Endothelial cell of umbilical vein (primary cell): ENCODE measurements around the gene GFRA3. TPM values are rescaled to one million over a fixed set of nuclear protein-coding genes. Genes with fewer than 3 reads are reported as not detected.

ENCODE experiments used
- BruUV-seq: library from RNA; stranded (reverse); fragments of 400-500 nt; replicated peaks from 2 replicates; lab custom pipeline; 2021; lab: Mats Ljungman, UMichigan
- CTCF ChIA-PET: fragments of 300-600, 350-600 bp; sonication (Branson Sonifier 250); formaldehyde crosslinking; loops from one replicate; lab custom pipeline; 2021; ENCODE audit warnings: antibody characterized with exemption, inconsistent platforms; lab: Charles Lee
- POLR2A ChIA-PET: fragments of 300-600, 350-600 bp; sonication (Branson Sonifier 250); formaldehyde crosslinking; loops from one replicate; lab custom pipeline; 2021; ENCODE audit warnings: antibody characterized with exemption, inconsistent platforms; lab: Charles Lee
- DNase-seq: peaks from one replicate; pipeline ENCODE4 v3.0.0-alpha.2; 2011; ENCODE audit warnings: low read depth, low spot score
- FAIRE-seq: peaks from 2 replicates; lab custom pipeline; 2011; peaks lifted over from hg19 to GRCh38; lab: Jason Lieb, UNC
- H2AFZ ChIP-seq: 2 replicates; pipeline ENCODE4 v1.6.0; 2012; ENCODE audit warnings: low read depth, low read length, control low read depth, inconsistent platforms
- H3K27ac ChIP-seq: 2 replicates; pipeline ENCODE4 v1.5.1; 2011; ENCODE audit warnings: low read depth, mild to moderate bottlenecking, control low read depth, low read length, moderate library complexity; ENCODE audit not compliant: insufficient read depth
- H3K27me3 ChIP-seq, 2 experiments: 2 replicates each; pipeline versions ENCODE4 v1.6.0 to v1.6.1; 2011; ENCODE audit warnings: low read length in 2 of 2, mixed read lengths in 1 of 2; ENCODE audit not compliant: control insufficient read depth in 2 of 2, insufficient read depth in 2 of 2
- H3K36me3 ChIP-seq, 2 experiments: 2 replicates in 1 of 2; 3 replicates in 1 of 2; pipeline ENCODE4 v1.5.1; 2011; ENCODE audit warnings: low read length in 2 of 2, mild to moderate bottlenecking in 1 of 2, moderate library complexity in 1 of 2; ENCODE audit not compliant: control insufficient read depth in 2 of 2, insufficient read depth in 2 of 2; ENCODE audit errors: extremely low read depth in 1 of 2
- H3K4me1 ChIP-seq: 3 replicates; pipeline ENCODE4 v1.5.1; 2011; ENCODE audit warnings: mild to moderate bottlenecking, low read length; ENCODE audit not compliant: control insufficient read depth, insufficient read depth; ENCODE audit errors: extremely low read depth
- H3K4me2 ChIP-seq: 2 replicates; pipeline ENCODE4 v1.6.1; 2011; ENCODE audit warnings: low read length, control low read depth, mixed read lengths; ENCODE audit not compliant: insufficient read depth
- H3K4me3 ChIP-seq, 3 experiments: fragments of 200-600 bp in 1 of 3; sonication (generic), shearing (Covaris generic) in 1 of 3; replicated peaks in 1 of 3; 2 replicates each; pipeline ENCODE4 v1.5.1; 2011 to 2016; ENCODE audit warnings: control low read depth in 3 of 3, low read length in 3 of 3, mild to moderate bottlenecking in 2 of 3, inconsistent platforms in 1 of 3, low read depth in 1 of 3, moderate library complexity in 1 of 3; ENCODE audit not compliant: insufficient read depth in 1 of 3
- H3K79me2 ChIP-seq: 2 replicates; pipeline ENCODE4 v1.6.0; 2012; ENCODE audit warnings: low read length, inconsistent platforms; ENCODE audit not compliant: control insufficient read depth, insufficient read depth
- H3K9ac ChIP-seq: replicated peaks from 2 replicates; pipeline ENCODE3; 2011; ENCODE audit warnings: low read length, control low read depth; ENCODE audit not compliant: insufficient read depth; ENCODE audit errors: extremely low read depth
- H3K9me1 ChIP-seq: replicated peaks from 3 replicates; pipeline ENCODE4 v1.6.0; 2011; ENCODE audit warnings: mild to moderate bottlenecking, low read length; ENCODE audit not compliant: control insufficient read depth, insufficient read depth; ENCODE audit errors: extremely low read depth
- H3K9me3 ChIP-seq: replicated peaks from 2 replicates; pipeline ENCODE4 v1.5.1; 2012; ENCODE audit warnings: low read length, inconsistent platforms; ENCODE audit not compliant: control insufficient read depth, insufficient read depth
- H4K20me1 ChIP-seq: replicated peaks from 2 replicates; pipeline ENCODE3; 2011; ENCODE audit warnings: mild to moderate bottlenecking, low read length; ENCODE audit not compliant: control insufficient read depth, insufficient read depth; ENCODE audit errors: extremely low read depth
- EZH2 ChIP-seq: IDR thresholded peaks from 2 replicates; pipeline ENCODE4 v1.6.1; 2012; ENCODE audit warnings: borderline replicate concordance, low read depth, mild to moderate bottlenecking, moderate library complexity, low read length, inconsistent platforms; ENCODE audit not compliant: severe bottlenecking
- FOS ChIP-seq: IDR thresholded peaks from 2 replicates; pipeline ENCODE4 v1.6.1; 2011; ENCODE audit warnings: mild to moderate bottlenecking, low read length, moderate library complexity, borderline replicate concordance; ENCODE audit not compliant: insufficient read depth
- GATA2 ChIP-seq: IDR thresholded peaks from 2 replicates; pipeline ENCODE4 v1.7.0; 2011; ENCODE audit warnings: low read depth, mild to moderate bottlenecking, moderate library complexity, mixed read lengths, low read length; ENCODE audit not compliant: insufficient read length, insufficient read depth
- JUN ChIP-seq: IDR thresholded peaks from 2 replicates; pipeline ENCODE4 v1.6.1; 2011; ENCODE audit warnings: borderline replicate concordance, low read depth; ENCODE audit not compliant: insufficient read length, insufficient read depth
- MYC ChIP-seq: IDR thresholded peaks from one replicate; pipeline ENCODE4 v1.6.1; 2011; ENCODE audit warnings: mild to moderate bottlenecking, low read depth, low read length
- POLR2A ChIP-seq: IDR thresholded peaks from 2 replicates; pipeline ENCODE4 v1.6.1; 2012; ENCODE audit warnings: low read depth, mild to moderate bottlenecking, control low read depth, low read length
- POLR2AphosphoS5 ChIP-seq: IDR thresholded peaks from 2 replicates; pipeline ENCODE4 v1.6.1; 2012; ENCODE audit warnings: low read depth, mild to moderate bottlenecking, control low read depth, low read length, moderate library complexity; ENCODE audit not compliant: insufficient read depth
- dilution Hi-C: fragments of 300-500 bp; cut with MboI; formaldehyde crosslinking; loops from one replicate; pipeline ENCODE4 v1.15.0; 2019; ENCODE audit warnings: low sequenced_read_pairs; ENCODE audit not compliant: extremely low pct_ligation_motif_present
- intact Hi-C: fragments of 100-400 bp; cut with micrococcal nuclease; formaldehyde crosslinking; loops from one replicate; pipeline ENCODE4 v1.10.0; 2022
- polyA plus RNA-seq, 4 experiments: library from polyadenylated mRNA; depleted of rRNA in 3 of 4; stranded (reverse) in 3 of 4; unstranded in 1 of 4; fragments of >200 nt; gene quantifications; 2 replicates each; pipeline versions ENCODE4 v1.2.1 to v1.2.3, GENCODE V29; 2011 to 2012; ENCODE audit warnings: missing spikeins in 1 of 4
- total RNA-seq: library from RNA; stranded (reverse); gene quantifications from 2 replicates; pipeline ENCODE4 v1.2.3, GENCODE V29; 2021
- TF ChIP-seq, protein P1 (sequence below): IDR thresholded peaks from 2 replicates; pipeline ENCODE4 v1.6.1; 2011; ENCODE audit not compliant: insufficient read depth, insufficient read length
- TF ChIP-seq, protein P2 (sequence below), 2 donors: IDR thresholded peaks; 1 replicate in 1 of 2; 2 replicates in 1 of 2; pipeline ENCODE4 v1.5.1; 2011; ENCODE audit warnings: low read length in 2 of 2, mild to moderate bottlenecking in 2 of 2, moderate library complexity in 2 of 2, control low read depth in 1 of 2, inconsistent platforms in 1 of 2, low read depth in 1 of 2; ENCODE audit not compliant: insufficient read depth in 1 of 2; ENCODE audit errors: extremely low read depth in 1 of 2

The GFRA3 gene
- total and polyA plus RNA-seq, 2 donors (not counting 3 experiments of a cell fraction or from before 2014, with no cell fraction given), result 0.10 TPM; not detected in 1

GRCh38 chr5:138223532-138223931, 50.9 kb downstream of the GFRA3 start:
- Histone ChIP-seq H3K9ac (no peak overlapping the region), H3K4me3 (no peak overlapping the region), H3K4me2 (no peak overlapping the region), H3K4me1 (no peaks in the 10 kb centered on the region), H3K9me3 (no peaks in the 10 kb centered on the region), H2AFZ (no peak overlapping the region), H3K27me3 (no peaks in the 10 kb centered on the region), H3K27ac (no peak overlapping the region), H3K36me3 (no peaks in the 10 kb centered on the region), H3K79me2 (no peaks in the 10 kb centered on the region), H3K9me1 (no peaks in the 10 kb centered on the region), H4K20me1 (no peaks in the 10 kb centered on the region)
- dilution Hi-C loops, result no loop called here
- BruUV-seq, result no TSS peak
- CTCF ChIA-PET, result interaction anchor here (0.7 to 5.4 kb wide), 27 partner anchors 9 to 280 kb away, joined by 3 to 105 read pairs (median 6); partner anchors contain the start of genes CDC23, CDC25C, GFRA3 and KDM3B
- FAIRE-seq (no peak), DNase-seq (no peak)
- TF ChIP-seq POLR2AphosphoS5, result no peak
- intact Hi-C loops, result loop anchor here (1.0 to 5.0 kb wide), 3 partner anchors 114 to 188 kb away; partner anchors contain the start of genes FAM53C and KDM3B
- POLR2A ChIA-PET, result no interaction called here

DNA sequence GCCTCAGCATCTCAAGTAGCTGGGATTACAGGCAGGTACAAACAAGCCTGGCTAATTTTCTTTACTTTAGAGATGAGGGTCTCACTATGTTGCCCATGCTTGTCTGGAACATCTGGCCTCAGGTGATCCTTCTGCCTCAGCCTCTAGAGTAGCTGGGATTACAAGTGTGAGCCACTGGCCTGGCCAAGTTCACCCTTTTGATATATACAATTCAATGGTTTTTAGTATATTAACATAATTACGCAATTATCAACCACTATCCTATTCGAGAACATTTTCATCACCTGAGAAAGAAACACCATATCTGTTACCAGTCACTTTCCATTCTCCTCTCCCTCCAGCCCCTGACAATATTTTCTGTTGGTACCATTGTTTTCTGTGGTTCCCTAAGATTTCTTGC, 57.6 kb downstream of the GFRA3 start:
- POLR2A ChIA-PET, result no interaction called here

More for the DNA sequence above, 57.6 kb downstream of the GFRA3 start:
- no peak overlapping the region for H3K4me2 ChIP-seq
- dilution Hi-C loops (no loop called here), intact Hi-C loops (no loop called here)
- no peaks in the 10 kb centered on the region for H3K9me1 ChIP-seq
- H3K9me3 ChIP-seq, result no peaks in the 10 kb centered on the region
- no peak overlapping the region for H2AFZ ChIP-seq
- H4K20me1 ChIP-seq, result no peaks in the 10 kb centered on the region
- no peak overlapping the region for H3K27ac ChIP-seq
- no peaks in the 10 kb centered on the region for H3K27me3 ChIP-seq
- H3K4me3 ChIP-seq, result no peak overlapping the region
- no peaks in the 10 kb centered on the region for H3K36me3 ChIP-seq
- no peak for DNase-seq
- CTCF ChIA-PET, result interaction anchor here (1.3 to 1.5 kb wide), 2 partner anchors 66 to 136 kb away, joined by 4 read pairs; partner anchors contain the start of gene KDM3B
- H3K79me2 ChIP-seq, result peaks cover 13% of the 10 kb centered on the region
- H3K9ac ChIP-seq, result no peak overlapping the region
- no peak for FAIRE-seq
- H3K4me1 ChIP-seq, result peaks cover 9% of the 10 kb centered on the region
- TF ChIP-seq FOS (no peak), EZH2 (no peak), JUN (no peak), GATA2 (no peak), MYC (no peak), POLR2AphosphoS5 (no peak), POLR2A (no peak)
- TF ChIP-seq, protein P1, sequence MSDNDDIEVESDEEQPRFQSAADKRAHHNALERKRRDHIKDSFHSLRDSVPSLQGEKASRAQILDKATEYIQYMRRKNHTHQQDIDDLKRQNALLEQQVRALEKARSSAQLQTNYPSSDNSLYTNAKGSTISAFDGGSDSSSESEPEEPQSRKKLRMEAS, result no peak
- TF ChIP-seq, protein P2, sequence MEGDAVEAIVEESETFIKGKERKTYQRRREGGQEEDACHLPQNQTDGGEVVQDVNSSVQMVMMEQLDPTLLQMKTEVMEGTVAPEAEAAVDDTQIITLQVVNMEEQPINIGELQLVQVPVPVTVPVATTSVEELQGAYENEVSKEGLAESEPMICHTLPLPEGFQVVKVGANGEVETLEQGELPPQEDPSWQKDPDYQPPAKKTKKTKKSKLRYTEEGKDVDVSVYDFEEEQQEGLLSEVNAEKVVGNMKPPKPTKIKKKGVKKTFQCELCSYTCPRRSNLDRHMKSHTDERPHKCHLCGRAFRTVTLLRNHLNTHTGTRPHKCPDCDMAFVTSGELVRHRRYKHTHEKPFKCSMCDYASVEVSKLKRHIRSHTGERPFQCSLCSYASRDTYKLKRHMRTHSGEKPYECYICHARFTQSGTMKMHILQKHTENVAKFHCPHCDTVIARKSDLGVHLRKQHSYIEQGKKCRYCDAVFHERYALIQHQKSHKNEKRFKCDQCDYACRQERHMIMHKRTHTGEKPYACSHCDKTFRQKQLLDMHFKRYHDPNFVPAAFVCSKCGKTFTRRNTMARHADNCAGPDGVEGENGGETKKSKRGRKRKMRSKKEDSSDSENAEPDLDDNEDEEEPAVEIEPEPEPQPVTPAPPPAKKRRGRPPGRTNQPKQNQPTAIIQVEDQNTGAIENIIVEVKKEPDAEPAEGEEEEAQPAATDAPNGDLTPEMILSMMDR (IDR thresholded peaks at IDR 0.05; ENCODE audit: extremely low read depth in 1 of 2, insufficient read depth in 1 of 2, low read depth in 1 of 2, low read length in 2 of 2), result no peak
- BruUV-seq, result no TSS peak
